ENCODE results near the gene PARD3B.

The PARD3B gene

GRCh38 chr2:205411558-205411957 is 866.3 kb downstream of the PARD3B start:
- H3K27ac ChIP-seq: no peak overlapping the region
- TF ChIP-seq, protein P1, sequence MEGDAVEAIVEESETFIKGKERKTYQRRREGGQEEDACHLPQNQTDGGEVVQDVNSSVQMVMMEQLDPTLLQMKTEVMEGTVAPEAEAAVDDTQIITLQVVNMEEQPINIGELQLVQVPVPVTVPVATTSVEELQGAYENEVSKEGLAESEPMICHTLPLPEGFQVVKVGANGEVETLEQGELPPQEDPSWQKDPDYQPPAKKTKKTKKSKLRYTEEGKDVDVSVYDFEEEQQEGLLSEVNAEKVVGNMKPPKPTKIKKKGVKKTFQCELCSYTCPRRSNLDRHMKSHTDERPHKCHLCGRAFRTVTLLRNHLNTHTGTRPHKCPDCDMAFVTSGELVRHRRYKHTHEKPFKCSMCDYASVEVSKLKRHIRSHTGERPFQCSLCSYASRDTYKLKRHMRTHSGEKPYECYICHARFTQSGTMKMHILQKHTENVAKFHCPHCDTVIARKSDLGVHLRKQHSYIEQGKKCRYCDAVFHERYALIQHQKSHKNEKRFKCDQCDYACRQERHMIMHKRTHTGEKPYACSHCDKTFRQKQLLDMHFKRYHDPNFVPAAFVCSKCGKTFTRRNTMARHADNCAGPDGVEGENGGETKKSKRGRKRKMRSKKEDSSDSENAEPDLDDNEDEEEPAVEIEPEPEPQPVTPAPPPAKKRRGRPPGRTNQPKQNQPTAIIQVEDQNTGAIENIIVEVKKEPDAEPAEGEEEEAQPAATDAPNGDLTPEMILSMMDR (IDR thresholded peaks at IDR 0.05; ENCODE audit: low read depth, low read length, missing control alignments): no peak
- in situ Hi-C loops (cut with HindIII; ENCODE audit: low pct_ligation_motif_present, low sequenced_read_pairs): no loop called here
- H3K36me3 ChIP-seq (replicated peaks): no peaks in the 10 kb centered on the region
- no peak for DNase-seq
- H3K27me3 ChIP-seq (replicated peaks): no peaks in the 10 kb centered on the region
- H3K4me3 ChIP-seq (ENCODE audit: low read depth, low read length): no peak overlapping the region

- H3K27me3 ChIP-seq (replicated peaks): no peaks in the 10 kb centered on the region
- no peak overlapping the region for H3K27ac ChIP-seq
- no peak overlapping the region for H3K4me3 ChIP-seq (ENCODE audit: low read depth, low read length)
- H3K36me3 ChIP-seq (replicated peaks): no peaks in the 10 kb centered on the region
- in situ Hi-C loops (cut with HindIII; ENCODE audit: low pct_ligation_motif_present, low sequenced_read_pairs): no loop called here
- no peak for DNase-seq
- TF ChIP-seq, protein P1 (IDR thresholded peaks at IDR 0.05; ENCODE audit: low read depth, low read length, missing control alignments): no peak
Observed at GRCh38 chr2:205424326-205424725, 879.1 kb downstream of the PARD3B start.

- in situ Hi-C loops (cut with HindIII; ENCODE audit: low pct_ligation_motif_present, low sequenced_read_pairs): no loop called here
- H3K36me3 ChIP-seq (replicated peaks): no peaks in the 10 kb centered on the region
- no peaks in the 10 kb centered on the region for H3K27me3 ChIP-seq (replicated peaks)
- TF ChIP-seq, protein P1 (IDR thresholded peaks at IDR 0.05; ENCODE audit: low read depth, low read length, missing control alignments): no peak
- H3K27ac ChIP-seq: no peak overlapping the region
- H3K4me3 ChIP-seq (ENCODE audit: low read depth, low read length): no peak overlapping the region
- DNase-seq: no peak
Observed at GRCh38 chr2:205425102-205425501, 879.8 kb downstream of the PARD3B start.

DNA sequence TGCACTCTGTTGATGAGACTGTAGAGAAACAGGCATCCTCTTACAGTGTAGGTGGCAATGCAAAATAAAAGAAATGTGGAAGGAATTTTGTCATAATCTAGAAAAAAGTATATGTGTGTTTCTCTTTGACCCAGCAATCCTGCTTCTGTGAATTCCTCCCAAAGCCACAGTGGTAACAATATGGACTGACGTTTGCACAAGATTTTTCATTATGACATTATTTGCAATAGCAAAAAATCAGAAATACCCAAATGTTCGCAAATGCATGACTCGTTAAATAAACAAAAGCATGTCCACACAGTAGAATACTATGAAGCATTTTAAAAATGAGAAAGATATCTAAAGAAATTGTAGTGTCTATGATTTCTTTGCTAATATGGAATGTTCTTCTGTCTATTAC is 881.8 kb downstream of the PARD3B start:
- in situ Hi-C loops (cut with HindIII; ENCODE audit: low pct_ligation_motif_present, low sequenced_read_pairs): no loop called here
- Histone ChIP-seq H3K27me3 (replicated peaks) (no peaks in the 10 kb centered on the region), H3K36me3 (replicated peaks) (no peaks in the 10 kb centered on the region), H3K27ac (no peak overlapping the region), H3K4me3 (ENCODE audit: low read depth, low read length) (no peak overlapping the region)
- TF ChIP-seq, protein P1 (IDR thresholded peaks at IDR 0.05; ENCODE audit: low read depth, low read length, missing control alignments): no peak
- peak; percentile 61 for DNase-seq

GRCh38 chr2:205428811-205429210 is 883.5 kb downstream of the PARD3B start:
- no peak overlapping the region for H3K4me3 ChIP-seq (ENCODE audit: low read depth, low read length)
- DNase-seq: no peak
- no peaks in the 10 kb centered on the region for H3K36me3 ChIP-seq (replicated peaks)
- in situ Hi-C loops (cut with HindIII; ENCODE audit: low pct_ligation_motif_present, low sequenced_read_pairs): no loop called here
- no peaks in the 10 kb centered on the region for H3K27me3 ChIP-seq (replicated peaks)
- TF ChIP-seq, protein P1 (IDR thresholded peaks at IDR 0.05; ENCODE audit: low read depth, low read length, missing control alignments): no peak
- H3K27ac ChIP-seq: no peak overlapping the region

DNA sequence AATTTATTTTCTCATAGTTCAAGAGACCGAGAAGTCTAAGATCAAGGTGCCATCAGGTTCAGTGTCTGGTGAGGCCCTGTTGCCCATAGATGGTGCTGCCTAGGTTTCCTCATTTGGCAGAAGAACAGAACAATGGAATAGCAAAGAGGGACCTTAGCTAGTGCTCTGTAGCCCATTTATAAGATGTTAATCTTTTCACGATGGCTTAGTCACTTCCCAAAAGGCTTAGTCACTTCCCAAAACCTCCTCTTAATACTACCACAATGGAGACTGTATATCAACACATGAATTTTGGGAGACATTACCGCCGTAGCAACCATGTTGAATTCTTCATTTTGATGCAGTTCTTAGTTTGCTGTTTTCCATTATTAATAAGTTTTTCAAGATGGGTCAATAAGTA is 890.7 kb downstream of the PARD3B start:
- TF ChIP-seq, protein P1 (IDR thresholded peaks at IDR 0.05; ENCODE audit: low read depth, low read length, missing control alignments): no peak
- Histone ChIP-seq H3K36me3 (replicated peaks) (no peaks in the 10 kb centered on the region), H3K27me3 (replicated peaks) (no peaks in the 10 kb centered on the region), H3K27ac (no peak overlapping the region), H3K4me3 (ENCODE audit: low read depth, low read length) (no peak overlapping the region)
- peak; percentile 35 for DNase-seq
- in situ Hi-C loops (cut with HindIII; ENCODE audit: low pct_ligation_motif_present, low sequenced_read_pairs): no loop called here

All from brain microvascular endothelial cell (primary cell).